HepG2 (cell line): ENCODE measurements around the gene EPB41L3. TPM values are rescaled to one million over a fixed set of nuclear protein-coding genes. Genes with fewer than 3 reads are reported as not detected.
A peak's percentile ranks its signal among the peaks of the same experiment; 100 is the strongest.

Source experiments
- ATAC-seq: fragments of 200-7000 bp; cut with Tn5 transposase; 3 replicates; pipeline ENCODE4 v1.9.1; 2020; ENCODE audit warnings: mild to moderate bottlenecking, moderate library complexity
- BruUV-seq: library from RNA; stranded (reverse); fragments of 400-500 nt; replicated peaks from 2 replicates; lab custom pipeline; 2021; lab: Mats Ljungman, UMichigan
- CTCF ChIA-PET: fragments of 300-600 bp; formaldehyde crosslinking; extraction: SDS; loops from one replicate; lab custom pipeline; 2021; ENCODE audit warnings: low total read pairs, inconsistent platforms, low intra/inter-chr PET ratio; lab: Yijun Ruan, JAX
- POLR2A ChIA-PET: fragments of 350-600 bp; sonication (Branson Sonifier 250); formaldehyde crosslinking; loops from one replicate; lab custom pipeline; 2020; ENCODE audit warnings: antibody characterized with exemption, inconsistent platforms; lab: Yijun Ruan, JAX
- DNase-seq: peaks from one replicate; pipeline ENCODE4 v3.0.0-alpha.2; 2015; ENCODE audit warnings: low spot score
- FAIRE-seq: peaks from 3 replicates; lab custom pipeline; 2011; peaks lifted over from hg19 to GRCh38; lab: Jason Lieb, UNC
- H2AFZ ChIP-seq: one replicate; pipeline ENCODE4 v1.6.1; 2011; ENCODE audit warnings: low read length, inconsistent platforms
- H3K27ac ChIP-seq: fragments of 300-600 bp; 3 replicates; pipeline ENCODE4 v1.8.0; 2011; ENCODE audit warnings: mixed run types, mild to moderate bottlenecking, mixed read lengths, low read length, inconsistent platforms; ENCODE audit not compliant: insufficient read depth; ENCODE audit errors: extremely low read length
- H3K27me3 ChIP-seq, 2 experiments: fragments of 200-600 bp in 1 of 2; 2 replicates in 1 of 2; 3 replicates in 1 of 2; pipeline versions ENCODE4 v1.6.0 to v1.8.0; 2011; ENCODE audit warnings: low read length in 2 of 2, mild to moderate bottlenecking in 2 of 2, moderate library complexity in 2 of 2, inconsistent platforms in 1 of 2; ENCODE audit not compliant: insufficient read depth in 2 of 2, control insufficient read depth in 1 of 2
- H3K36me3 ChIP-seq, 2 experiments: fragments of 200-600 bp in 1 of 2; replicated peaks in 1 of 2; 2 replicates in 1 of 2; 3 replicates in 1 of 2; pipeline versions ENCODE4 v1.5.1 to v1.8.0; 2011; ENCODE audit warnings: low read length in 2 of 2, inconsistent platforms in 1 of 2; ENCODE audit not compliant: insufficient read depth in 2 of 2, control insufficient read depth in 1 of 2
- H3K4me1 ChIP-seq: 2 replicates; pipeline ENCODE4 v1.5.1; 2012; ENCODE audit warnings: low read length, inconsistent platforms; ENCODE audit not compliant: insufficient read depth
- H3K4me2 ChIP-seq: 2 replicates; pipeline ENCODE4 v1.6.0; 2011; ENCODE audit warnings: low read depth, low read length, inconsistent platforms
- H3K4me3 ChIP-seq, 3 experiments: fragments of 200-600 bp in 1 of 3; sonication (generic), shearing (Covaris generic) in 1 of 3; replicated peaks in 1 of 3; 2 replicates each; pipeline ENCODE4 v1.5.1; 2011 to 2016; ENCODE audit warnings: low read length in 3 of 3, inconsistent platforms in 2 of 3, low read depth in 2 of 3, mild to moderate bottlenecking in 2 of 3, control low read depth in 1 of 3, mixed read lengths in 1 of 3; ENCODE audit not compliant: insufficient read depth in 1 of 3
- H3K79me2 ChIP-seq: one replicate; pipeline ENCODE4 v1.6.1; 2011; ENCODE audit warnings: low read length, inconsistent platforms; ENCODE audit not compliant: insufficient read depth
- H3K9ac ChIP-seq: 2 replicates; pipeline ENCODE4 v1.6.0; 2011; ENCODE audit warnings: mild to moderate bottlenecking, low read depth, low read length, inconsistent platforms; ENCODE audit not compliant: insufficient read depth
- H3K9me3 ChIP-seq: 2 replicates; pipeline ENCODE4 v1.5.1; 2012; ENCODE audit warnings: mild to moderate bottlenecking, low read length
- H4K20me1 ChIP-seq: 2 replicates; pipeline ENCODE4 v1.6.0; 2011; ENCODE audit warnings: inconsistent platforms, mild to moderate bottlenecking, low read length, moderate library complexity; ENCODE audit not compliant: insufficient read depth
- ARID5B ChIP-seq: IDR thresholded peaks from 2 replicates; pipeline ENCODE4 v1.4.0; 2020; ENCODE audit warnings: mild to moderate bottlenecking, missing genetic modification reagents
- FOXJ3 ChIP-seq: sonication (generic); formaldehyde crosslinking; IDR thresholded peaks from 2 replicates; pipeline ENCODE4 v1.4.0; 2020; ENCODE audit warnings: missing genetic modification reagents, mild to moderate bottlenecking, borderline replicate concordance
- FOXP1 ChIP-seq, 2 experiments: fragments of 450-650 bp in 1 of 2; IDR thresholded peaks; 2 replicates each; pipeline ENCODE4 v1.6.1; 2017 to 2018; ENCODE audit warnings: antibody characterized with exemption in 1 of 2
- GATAD2A ChIP-seq: IDR thresholded peaks from 2 replicates; pipeline ENCODE4 v1.6.1; 2016
- GFI1 ChIP-seq: sonication (generic); formaldehyde crosslinking; IDR thresholded peaks from 2 replicates; pipeline ENCODE4 v1.5.0; 2020; ENCODE audit warnings: missing genetic modification reagents, mild to moderate bottlenecking, borderline replicate concordance
- HNRNPUL1 ChIP-seq: fragments of 200-400 bp; formaldehyde crosslinking; IDR thresholded peaks from 2 replicates; pipeline ENCODE4 v1.6.1; 2017; ENCODE audit warnings: low read depth, mild to moderate bottlenecking, low read length, moderate library complexity
- TFDP1 ChIP-seq: IDR thresholded peaks from 2 replicates; pipeline ENCODE4 v1.6.1; 2016; ENCODE audit warnings: missing compliant biosample characterization, missing genetic modification reagents, borderline replicate concordance
- ZNF362 ChIP-seq: sonication (generic); formaldehyde crosslinking; IDR thresholded peaks from 2 replicates; pipeline ENCODE4 v1.4.0; 2020; ENCODE audit warnings: missing genetic modification reagents, mild to moderate bottlenecking, borderline replicate concordance
- ZNF780A ChIP-seq: sonication (generic); formaldehyde crosslinking; IDR thresholded peaks from 2 replicates; pipeline ENCODE4 v1.8.0; 2022; ENCODE audit warnings: mild to moderate bottlenecking, missing genetic modification reagents, moderate library complexity
- WGBS: methylation state at CpG from one replicate; pipeline ENCODE4 v1.1.6; 2017; ENCODE audit warnings: low lambda C conversion rate; 5-methylcytosine and 5-hydroxymethylcytosine counted together
- in situ Hi-C: cut with HindIII; loops from 2 replicates; pipeline ENCODE4 v1.10.0; 2017; ENCODE audit warnings: low pct_unique_long_range_greater_than_20kb; ENCODE audit not compliant: extremely low pct_ligation_motif_present
- intact Hi-C: fragments of 100-400 bp; cut with micrococcal nuclease; formaldehyde crosslinking; loops from one replicate; pipeline ENCODE4 v1.10.0; 2022; ENCODE audit not compliant: unreplicated experiment
- polyA plus RNA-seq, 8 experiments: library from polyadenylated mRNA; depleted of rRNA in 3 of 8; stranded (reverse) in 7 of 8; unstranded in 1 of 8; fragments of >200 nt; fragmentation: Illumina TruSeq in 4 of 8; extraction: Trizol in 4 of 8; gene quantifications; 2 replicates each; pipeline versions ENCODE4 v1.2.1 to v1.2.3, GENCODE V29; 2011 to 2016; ENCODE audit warnings: low read depth in 4 of 8, missing spikeins in 1 of 8, mixed read lengths in 1 of 8; ENCODE audit not compliant: insufficient read depth in 1 of 8
- total RNA-seq, 5 experiments: library from RNA; depleted of rRNA; stranded (reverse); fragments of >200 nt; fragmentation: Illumina TruSeq; extraction: Trizol; gene quantifications; 2 replicates each; pipeline ENCODE4 v1.2.3, GENCODE V29; 2016; ENCODE audit warnings: low read depth in 1 of 5

EPB41L3 gene
- total and polyA plus RNA-seq, 2 of the 13 experiments (the other 11 are each of a cell fraction or from before 2014, with no cell fraction given): not detected

- TF ChIP-seq GFI1 (CRISPR knock-in tag) (no peak), FOXJ3 (CRISPR knock-in tag) (no peak)
Measured at GRCh38 chr18:5451871-5452270, 91.9 kb downstream of the EPB41L3 start (continued).

- Histone ChIP-seq H3K9me3 (no peaks in the 10 kb centered on the region), H3K4me2 (no peak overlapping the region), H4K20me1 (no peaks in the 10 kb centered on the region), H3K27me3 (no peaks in the 10 kb centered on the region), H3K9ac (no peak overlapping the region), H3K4me1 (peaks cover 6% of the 10 kb centered on the region; the same call in 1 of the 2 replicates), H3K36me3 (no peaks in the 10 kb centered on the region), H3K79me2 (no peaks in the 10 kb centered on the region), H2AFZ (no peak overlapping the region), H3K27ac (no peak overlapping the region), H3K4me3 (no peak overlapping the region)
- intact Hi-C loops (no loop called here), in situ Hi-C loops (no loop called here)
- CTCF ChIA-PET: no interaction called here
- POLR2A ChIA-PET: no interaction called here
- ATAC-seq: no peak
- DNase-seq: no peak
- TF ChIP-seq ZNF780A (CRISPR knock-in tag) (no peak), HNRNPUL1 (no peak)
- no peak for FAIRE-seq
- no TSS peak for BruUV-seq
Measured at GRCh38 chr18:5451150-5451549, 92.6 kb downstream of the EPB41L3 start.

GRCh38 chr18:5449858-5450509 lies 93.8 kb downstream of the EPB41L3 start:
- FAIRE-seq: no peak
- no peak overlapping the region for H2AFZ ChIP-seq
- no peak overlapping the region for H3K4me3 ChIP-seq
- in situ Hi-C loops: no loop called here
- 2% methylated on average over 4 of the region's 4 CpGs for WGBS
- no peak for DNase-seq
- ChIA-PET POLR2A (no interaction called here), CTCF (no interaction called here)
- H3K27me3 ChIP-seq: no peaks in the 10 kb centered on the region
- H3K36me3 ChIP-seq: no peaks in the 10 kb centered on the region
- no peaks in the 10 kb centered on the region for H3K9me3 ChIP-seq
- intact Hi-C loops: loop anchor here (10.0 kb wide), 1 partner anchor 375 kb away; no protein-coding TSS in a partner anchor
- peaks cover 6% of the 10 kb centered on the region; the same call in 1 of the 2 replicates for H3K4me1 ChIP-seq
- no TSS peak for BruUV-seq
- H3K4me2 ChIP-seq: no peak overlapping the region
- no peaks in the 10 kb centered on the region for H4K20me1 ChIP-seq
- no peak; the same call in 2 of the 3 replicates for ATAC-seq
- H3K9ac ChIP-seq: no peak overlapping the region
- H3K79me2 ChIP-seq: no peaks in the 10 kb centered on the region
- no peak overlapping the region for H3K27ac ChIP-seq
- TF ChIP-seq ZNF362 (CRISPR knock-in tag) (no peak), GATAD2A (CRISPR knock-in tag) (peak; percentile 43), FOXP1 (IDR thresholded peaks at IDR 0.05) (no peak), FOXP1 (CRISPR knock-in tag; IDR thresholded peaks at IDR 0.05) (peak; percentile 44), TFDP1 (no peak), ARID5B (CRISPR knock-in tag) (peak; percentile 64)
